Measurements from ENCODE around the gene STX18.
"Not testable (repeated sequence)": the region's sequence is repeated elsewhere in the genome, so short reads cannot be mapped to it uniquely, and the experiment has no call there.

STX18 gene

DNA sequence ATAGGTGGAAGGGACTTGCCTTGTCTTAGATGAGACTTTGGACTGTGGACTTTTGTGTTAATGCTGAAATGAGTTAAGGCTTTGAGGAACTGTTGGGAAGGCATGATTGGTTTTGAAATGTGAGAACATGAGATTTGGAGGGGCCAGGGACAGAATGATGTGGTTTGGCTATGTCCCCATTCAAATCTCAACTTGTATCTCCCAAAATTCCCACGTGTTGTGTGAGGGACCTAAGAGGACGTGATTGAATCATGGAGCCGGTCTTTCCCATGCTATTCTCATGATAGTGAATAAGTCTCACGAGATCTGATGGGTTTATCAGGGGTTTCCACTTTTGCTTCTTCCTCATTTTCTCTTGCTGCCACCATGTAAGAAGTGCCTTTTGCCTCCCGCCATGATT, 10.2 kb upstream of the STX18 start:
- not testable (repeated sequence) for DNase-seq

DNA sequence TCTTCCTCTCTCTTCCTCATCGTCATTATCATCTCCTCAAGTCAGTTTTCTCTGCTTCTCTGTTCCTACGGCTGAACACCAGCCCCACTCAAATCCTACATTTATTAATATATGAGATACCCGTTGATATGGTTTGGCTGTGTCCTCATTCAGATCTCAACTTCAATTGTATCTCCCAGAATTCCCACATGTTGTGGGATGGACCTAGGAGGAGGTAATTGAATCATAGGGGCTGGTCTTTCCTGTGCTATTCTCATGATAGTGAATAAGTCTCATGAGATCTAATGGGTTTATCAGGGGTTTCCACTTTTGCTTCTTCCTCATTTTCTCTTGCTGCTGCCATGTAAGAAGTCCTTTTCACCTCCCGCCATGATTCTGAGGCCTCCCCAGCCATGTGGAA, 8.3 kb upstream of the STX18 start:
- DNase-seq: not testable (repeated sequence)

- DNase-seq: no peak
These were observed 7.7 kb upstream of the STX18 start for GRCh38 chr4:4549534-4549933.

DNA sequence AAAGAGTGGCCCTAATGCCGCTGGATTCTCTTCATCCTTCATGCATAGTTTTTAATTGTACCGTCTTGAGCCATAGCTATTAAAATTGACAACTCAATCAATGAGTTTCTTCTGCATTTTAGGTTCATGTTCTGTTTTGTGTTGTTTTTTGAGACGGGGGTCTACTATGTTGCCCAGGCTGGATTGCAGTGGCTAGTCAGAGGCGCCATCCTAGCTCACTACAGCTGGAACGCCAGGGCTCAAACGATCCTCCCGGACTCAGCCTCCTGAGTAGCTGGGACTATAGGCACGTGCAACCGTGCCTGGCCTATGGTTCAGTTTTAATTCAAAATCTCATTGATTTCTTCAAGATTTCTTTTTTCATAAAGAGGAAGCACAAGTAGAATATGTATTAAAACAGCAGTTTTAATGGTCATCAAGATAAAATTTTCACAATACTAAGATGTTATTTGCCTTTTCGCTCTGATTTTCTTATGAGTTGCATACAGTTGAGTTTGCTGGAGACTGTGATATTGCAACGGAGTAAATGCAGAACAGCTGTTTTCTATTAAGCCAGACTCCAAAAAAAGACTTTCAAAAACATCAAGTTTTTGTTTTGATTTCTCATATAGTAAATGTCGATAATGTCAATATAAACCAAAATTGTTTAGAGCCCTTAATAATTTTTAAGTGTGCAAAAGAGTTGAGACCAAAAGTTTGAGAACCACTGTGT, 1.1 kb upstream of the STX18 start:
- DNase-seq: no peak

- peak; percentile 22 for DNase-seq
These were observed 712 bp downstream of the STX18 start for GRCh38 chr4:4541040-4541631.

DNA sequence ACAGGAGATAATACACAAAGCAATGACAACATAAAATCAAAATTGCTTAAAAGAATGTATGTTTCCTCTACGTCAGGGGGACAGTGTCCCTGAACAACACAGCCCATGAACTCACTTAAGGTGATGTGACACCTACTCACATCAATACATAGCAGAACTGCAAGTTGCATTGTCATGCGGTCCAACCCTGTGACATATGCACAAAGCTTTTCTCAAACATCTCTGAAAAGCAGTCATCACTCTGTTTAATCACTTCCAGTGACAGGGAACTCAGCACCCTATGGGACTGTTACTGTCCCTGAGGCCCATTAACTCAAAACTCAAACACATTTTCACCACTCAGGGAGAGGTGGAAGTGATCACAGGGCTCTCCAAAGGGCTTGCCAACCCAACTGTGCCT, 2.4 kb downstream of the STX18 start:
- DNase-seq: peak; percentile 2

GRCh38 chr4:4535590-4535989, 6.3 kb downstream of the STX18 start:
- no peak for DNase-seq

- no peak for DNase-seq
These were observed 7.2 kb downstream of the STX18 start for GRCh38 chr4:4534515-4535145.

- DNase-seq: no peak
These were observed 8.2 kb downstream of the STX18 start for GRCh38 chr4:4533461-4534169.

GRCh38 chr4:4532371-4533154, 9.3 kb downstream of the STX18 start:
- no peak for DNase-seq

GRCh38 chr4:4529392-4529791, 12.5 kb downstream of the STX18 start:
- no peak for DNase-seq

DNA sequence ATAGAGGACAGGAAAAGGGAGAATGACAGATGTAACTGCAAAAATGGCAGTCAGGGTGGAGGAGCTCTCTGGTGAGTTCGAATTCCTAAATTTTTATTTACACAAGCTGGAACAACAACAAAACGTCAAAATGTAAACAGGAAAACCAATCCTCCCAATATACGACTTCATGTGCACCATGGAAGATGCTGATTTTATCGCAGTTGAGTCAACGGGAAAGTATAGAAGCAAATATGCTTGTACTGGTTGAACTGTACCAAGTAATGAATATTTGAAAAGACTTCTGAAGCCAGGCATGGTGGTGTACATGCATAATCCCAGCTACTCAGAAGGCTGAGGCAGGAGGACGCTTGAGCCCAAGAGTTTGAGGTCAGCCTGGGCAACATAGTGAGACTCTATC, 15.4 kb downstream of the STX18 start:
- no peak for DNase-seq

GRCh38 chr4:4524364-4524763, 17.5 kb downstream of the STX18 start:
- peak; percentile 56 for DNase-seq

DNA sequence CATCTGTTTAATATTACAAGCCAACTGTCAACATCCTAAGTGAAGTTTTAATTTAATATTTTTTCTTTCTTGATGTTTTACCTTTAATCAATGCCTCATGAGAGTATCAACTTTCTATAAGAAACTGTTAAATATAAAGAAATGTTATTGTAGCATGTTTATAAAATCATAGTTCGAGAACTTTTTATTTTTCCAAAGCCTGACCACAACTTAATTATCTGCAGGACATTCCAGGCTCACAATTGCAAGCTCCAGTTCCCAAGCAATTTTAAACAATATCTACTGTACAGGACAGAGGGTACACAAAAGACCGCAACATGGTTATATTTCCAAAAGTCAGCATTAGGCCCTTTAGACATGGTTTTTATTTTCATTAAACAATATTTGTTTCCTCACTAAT, 20.1 kb downstream of the STX18 start:
- DNase-seq: no peak

DNA sequence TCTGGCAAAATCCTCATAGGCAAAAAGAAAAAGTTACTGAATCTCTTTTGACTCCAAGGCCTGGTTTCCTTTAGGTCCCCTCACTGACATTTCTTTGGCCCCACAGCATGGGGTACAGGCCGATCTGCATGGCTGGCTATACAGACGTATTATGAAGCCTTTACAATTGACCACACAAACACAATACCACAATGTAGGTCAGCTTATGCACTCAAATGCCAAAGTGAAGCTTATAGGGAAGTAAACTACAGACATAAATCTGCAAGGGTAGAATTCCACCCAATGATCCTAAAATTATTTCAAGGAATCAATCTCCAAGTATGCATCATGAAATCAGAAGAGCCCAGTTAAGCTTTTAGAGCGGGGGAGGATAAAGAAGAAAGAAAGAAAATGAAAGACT, 20.7 kb downstream of the STX18 start:
- no peak for DNase-seq

- DNase-seq: no peak
These were observed 22.5 kb downstream of the STX18 start for GRCh38 chr4:4519297-4519894.

GRCh38 chr4:4518747-4519146, 23.1 kb downstream of the STX18 start:
- no peak for DNase-seq

DNA sequence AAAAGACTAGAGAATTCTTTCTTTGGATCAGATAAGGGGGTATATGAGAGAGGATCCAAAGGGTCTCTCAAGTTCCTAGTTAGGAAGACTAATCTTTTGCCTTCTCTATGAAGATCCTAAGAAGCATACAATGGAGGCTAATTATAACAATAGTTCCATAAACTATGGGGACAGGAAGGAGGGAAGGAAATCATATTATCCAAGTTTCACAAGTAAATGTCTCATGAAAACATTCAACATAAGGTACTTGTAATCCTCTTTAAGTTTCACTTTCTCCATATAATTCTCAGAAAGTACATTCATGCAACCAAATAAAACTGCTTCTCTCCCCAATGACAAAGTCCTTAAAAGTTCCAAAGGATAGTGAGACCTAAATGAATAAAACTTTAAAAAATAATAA, 27.1 kb downstream of the STX18 start:
- no peak for DNase-seq

GRCh38 chr4:4512282-4512681, 29.6 kb downstream of the STX18 start:
- no peak for DNase-seq

DNA sequence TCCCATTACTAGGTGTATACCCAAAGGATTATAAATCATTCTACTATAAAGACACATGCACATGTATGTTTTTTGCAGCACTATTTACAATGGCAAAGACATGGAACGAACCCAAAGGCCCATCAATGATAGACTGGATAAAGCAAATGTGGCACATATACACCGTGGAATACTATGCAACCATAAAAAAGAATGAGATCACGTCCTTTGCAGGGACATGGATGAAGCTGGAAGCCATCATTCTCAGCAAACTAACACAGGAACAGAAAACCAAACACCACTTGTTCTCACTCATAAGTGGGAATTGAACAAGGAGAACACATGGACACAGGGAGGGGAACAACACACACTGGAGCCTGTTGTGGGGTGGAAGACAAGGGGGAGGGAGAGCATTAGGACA, 31.2 kb downstream of the STX18 start:
- not testable (repeated sequence) for DNase-seq

- no peak for DNase-seq
These were observed 32.3 kb downstream of the STX18 start for GRCh38 chr4:4509521-4509920.

- no peak for DNase-seq
These were observed 33.9 kb downstream of the STX18 start for GRCh38 chr4:4507923-4508322.

GRCh38 chr4:4507403-4507802, 34.4 kb downstream of the STX18 start:
- DNase-seq: no peak

All from activated CD4-positive, alpha-beta T cell treated with anti-CD3 and anti-CD28 coated beads, Interleukin-10, Interleukin-2, amounts not matched to agents 100 ng/mL and 50 ng/mL, durations not matched to agents 16 hours and 8 hours (primary cell).